ENCODE measurements around the gene CEP164. TPM values are rescaled to one million over a fixed set of nuclear protein-coding genes. Genes with fewer than 3 reads are reported as not detected.

CEP164 gene
- total RNA-seq, 4 donors from 2014 or later, result 11.3 to 45.1 (median 15.2) TPM

- WGBS, 2 donors, result 97 to 98% methylated on average over 6 of the region's 6 CpGs
- TF ChIP-seq POLR2A (IDR thresholded peaks at IDR 0.05), result no peak
- no peak for TF ChIP-seq CTCF (IDR thresholded peaks at IDR 0.05)
These were observed 79.4 kb downstream of the CEP164 start for GRCh38 chr11:117407016-117407415.

GRCh38 chr11:117408356-117408755, 80.7 kb downstream of the CEP164 start:
- no peak for TF ChIP-seq CTCF (IDR thresholded peaks at IDR 0.05)
- TF ChIP-seq POLR2A (IDR thresholded peaks at IDR 0.05), result no peak
- intact Hi-C loops (cut with DNase I; ENCODE audit: low total_unique reads), result no loop called here
- DNase-seq (ENCODE audit: low spot score in 2 of 2), result no peak
- no peak overlapping the region for H3K4me3 ChIP-seq (ENCODE audit: low read depth, poor library complexity, severe bottlenecking)
- 93 to 100% methylated on average over 3 of the region's 3 CpGs for WGBS, 2 donors

More at GRCh38 chr11:117407016-117407415, 79.4 kb downstream of the CEP164 start:
- no peak for DNase-seq (ENCODE audit: low spot score in 2 of 2)
- no peak overlapping the region for H3K4me3 ChIP-seq (ENCODE audit: low read depth, poor library complexity, severe bottlenecking)
- intact Hi-C loops (cut with DNase I; ENCODE audit: low total_unique reads), result no loop called here

- H3K4me3 ChIP-seq (ENCODE audit: low read depth, poor library complexity, severe bottlenecking), result no peak overlapping the region
- 94% methylated on average over 12 of the region's 12 CpGs for WGBS, 2 donors
- TF ChIP-seq CTCF (IDR thresholded peaks at IDR 0.05), result no peak
- TF ChIP-seq POLR2A (IDR thresholded peaks at IDR 0.05), result no peak
- intact Hi-C loops (cut with DNase I; ENCODE audit: low total_unique reads), result no loop called here
- peak in 1 of 2 donors; percentile 76 for DNase-seq (ENCODE audit: low spot score in 2 of 2)
These were observed 81.9 kb downstream of the CEP164 start for GRCh38 chr11:117409511-117409910.

- intact Hi-C loops (cut with DNase I; ENCODE audit: low total_unique reads), result no loop called here
- WGBS, 2 donors, result 96 to 100% methylated on average over 1 of the region's 1 CpG
- no peak overlapping the region for H3K4me3 ChIP-seq (ENCODE audit: low read depth, poor library complexity, severe bottlenecking)
- DNase-seq (ENCODE audit: low spot score in 2 of 2), result no peak
- TF ChIP-seq POLR2A (IDR thresholded peaks at IDR 0.05), result no peak
- no peak for TF ChIP-seq CTCF (IDR thresholded peaks at IDR 0.05)
These were observed 82.6 kb downstream of the CEP164 start for GRCh38 chr11:117410238-117410637.

GRCh38 chr11:117410861-117411710, 83.4 kb downstream of the CEP164 start:
- WGBS, 2 donors, result 75 to 84% methylated on average over 10 to 13 of the region's 14 CpGs

More at GRCh38 chr11:117410861-117411710, 83.4 kb downstream of the CEP164 start:
- DNase-seq (ENCODE audit: low spot score in 2 of 2), result peak in 1 of 2 donors; percentile 83
- TF ChIP-seq CTCF (IDR thresholded peaks at IDR 0.05) (no peak), POLR2A (IDR thresholded peaks at IDR 0.05) (no peak)
- intact Hi-C loops (cut with DNase I; ENCODE audit: low total_unique reads), result no loop called here
- H3K4me3 ChIP-seq (ENCODE audit: low read depth, poor library complexity, severe bottlenecking), result no peak overlapping the region

All from lower leg skin (tissue), 4 donors.